Measurements from ENCODE around the gene SLC40A1.

The SLC40A1 gene

GRCh38 chr2:189579585-189580186 is 900 bp downstream of the SLC40A1 start:
- Histone ChIP-seq H3K4me3 (ENCODE audit: low read length, poor library complexity, severe bottlenecking) (peak overlapping the region; percentile 84), H3K36me3 (ENCODE audit: insufficient read depth, low read length) (peaks cover 8% of the 10 kb centered on the region; the same call in 1 of the 2 replicates), H3K79me2 (ENCODE audit: insufficient read depth, low read length) (peaks cover 58% of the 10 kb centered on the region), H3K4me1 (ENCODE audit: insufficient read depth, low read length, poor library complexity, severe bottlenecking) (peaks cover 79% of the 10 kb centered on the region), H3K4me2 (ENCODE audit: low read depth, low read length, poor library complexity, severe bottlenecking) (peak overlapping the region; percentile 93), H3F3A (ENCODE audit: low read depth) (peaks cover 3% of the 10 kb centered on the region; the same call in 1 of the 2 replicates), H2AFZ (ENCODE audit: low read length) (peak overlapping the region; percentile 49), H4K20me1 (ENCODE audit: insufficient read depth, low read length, poor library complexity, severe bottlenecking) (peaks cover 54% of the 10 kb centered on the region), H3K9me2 (replicated peaks; ENCODE audit: low read depth, low read length) (no peaks in the 10 kb centered on the region), H3K27me3 (ENCODE audit: insufficient read depth, low read length, poor library complexity, severe bottlenecking) (no peaks in the 10 kb centered on the region), H3K9me3 (ENCODE audit: insufficient read depth, low read depth, low read length) (no peaks in the 10 kb centered on the region), H3K9ac (ENCODE audit: low read depth, low read length, poor library complexity, severe bottlenecking) (peak overlapping the region; percentile 86)
- TF ChIP-seq EZH2phosphoT487 (IDR thresholded peaks at IDR 0.05; ENCODE audit: borderline replicate concordance) (no peak), CTCF (conservative IDR thresholded peaks at IDR 0.05; ENCODE audit: low read length) (no peak)

- Histone ChIP-seq H4K20me1 (ENCODE audit: insufficient read depth, low read length, poor library complexity, severe bottlenecking) (peaks cover 66% of the 10 kb centered on the region), H3K4me1 (ENCODE audit: insufficient read depth, low read length, poor library complexity, severe bottlenecking) (peaks cover 88% of the 10 kb centered on the region), H3K36me3 (ENCODE audit: insufficient read depth, low read length) (peaks cover 19% of the 10 kb centered on the region; the same call in 1 of the 2 replicates), H3K4me2 (ENCODE audit: low read depth, low read length, poor library complexity, severe bottlenecking) (peak overlapping the region; percentile 93), H3K27me3 (ENCODE audit: insufficient read depth, low read length, poor library complexity, severe bottlenecking) (no peaks in the 10 kb centered on the region), H3K9ac (ENCODE audit: low read depth, low read length, poor library complexity, severe bottlenecking) (peak overlapping the region; percentile 86), H3K9me3 (ENCODE audit: insufficient read depth, low read depth, low read length) (no peaks in the 10 kb centered on the region), H3K9me2 (replicated peaks; ENCODE audit: low read depth, low read length) (no peaks in the 10 kb centered on the region), H3F3A (ENCODE audit: low read depth) (peaks cover 3% of the 10 kb centered on the region; the same call in 1 of the 2 replicates), H2AFZ (ENCODE audit: low read length) (no peak overlapping the region), H3K4me3 (ENCODE audit: low read length, poor library complexity, severe bottlenecking) (peak overlapping the region; percentile 84), H3K79me2 (ENCODE audit: insufficient read depth, low read length) (peaks cover 71% of the 10 kb centered on the region)
- TF ChIP-seq CTCF (conservative IDR thresholded peaks at IDR 0.05; ENCODE audit: low read length): no peak
- no peak for TF ChIP-seq EZH2phosphoT487 (IDR thresholded peaks at IDR 0.05; ENCODE audit: borderline replicate concordance)
These were observed 2.2 kb downstream of the SLC40A1 start for GRCh38 chr2:189578272-189578950.

- Histone ChIP-seq H4K20me1 (ENCODE audit: insufficient read depth, low read length, poor library complexity, severe bottlenecking) (peaks cover 78% of the 10 kb centered on the region), H3K79me2 (ENCODE audit: insufficient read depth, low read length) (peaks cover 84% of the 10 kb centered on the region), H3K36me3 (ENCODE audit: insufficient read depth, low read length) (peaks cover 32% of the 10 kb centered on the region; the same call in 1 of the 2 replicates), H3K27me3 (ENCODE audit: insufficient read depth, low read length, poor library complexity, severe bottlenecking) (no peaks in the 10 kb centered on the region), H3K9me2 (replicated peaks; ENCODE audit: low read depth, low read length) (no peaks in the 10 kb centered on the region), H3K4me1 (ENCODE audit: insufficient read depth, low read length, poor library complexity, severe bottlenecking) (peaks cover 89% of the 10 kb centered on the region), H3F3A (ENCODE audit: low read depth) (peaks cover 3% of the 10 kb centered on the region; the same call in 1 of the 2 replicates), H3K4me3 (ENCODE audit: low read length, poor library complexity, severe bottlenecking) (peak overlapping the region; percentile 84), H3K4me2 (ENCODE audit: low read depth, low read length, poor library complexity, severe bottlenecking) (peak overlapping the region; percentile 93), H3K9ac (ENCODE audit: low read depth, low read length, poor library complexity, severe bottlenecking) (peak overlapping the region; percentile 86), H2AFZ (ENCODE audit: low read length) (no peak overlapping the region), H3K9me3 (ENCODE audit: insufficient read depth, low read depth, low read length) (no peaks in the 10 kb centered on the region)
- TF ChIP-seq CTCF (conservative IDR thresholded peaks at IDR 0.05; ENCODE audit: low read length) (no peak), EZH2phosphoT487 (IDR thresholded peaks at IDR 0.05; ENCODE audit: borderline replicate concordance) (no peak)
These were observed 3.5 kb downstream of the SLC40A1 start for GRCh38 chr2:189577121-189577520.
